Brain microvascular endothelial cell (primary cell): ENCODE data around the gene IGFLR1.

ENCODE experiments used
- DNase-seq: peaks from one replicate; pipeline ENCODE4 v3.0.0-alpha.2; 2020
- H3K27ac ChIP-seq: fragments of 250-450 bp; sonication (Bioruptor Pico); 2 replicates; pipeline ENCODE4 v1.5.1; 2020; ENCODE audit warnings: mild to moderate bottlenecking, moderate library complexity
- H3K27me3 ChIP-seq: fragments of 250-450 bp; sonication (Bioruptor Pico); replicated peaks from 2 replicates; pipeline ENCODE4 v1.5.1; 2020; ENCODE audit warnings: mild to moderate bottlenecking
- H3K36me3 ChIP-seq: fragments of 250-450 bp; sonication (Bioruptor Pico); replicated peaks from 2 replicates; pipeline ENCODE4 v1.5.1; 2020; ENCODE audit warnings: mild to moderate bottlenecking
- H3K4me3 ChIP-seq: 2 replicates; pipeline ENCODE4 v1.5.1; 2011; ENCODE audit warnings: low read depth, mild to moderate bottlenecking, control low read depth, low read length, moderate library complexity
- in situ Hi-C: cut with HindIII; loops from 2 replicates; pipeline ENCODE4 v1.10.0; 2017; ENCODE audit warnings: low sequenced_read_pairs, low pct_ligation_motif_present
- TF ChIP-seq, protein P1 (sequence below): IDR thresholded peaks from 2 replicates; pipeline ENCODE4 v1.5.1; 2011; ENCODE audit warnings: low read depth, mild to moderate bottlenecking, moderate library complexity, low read length, control low read depth, inconsistent platforms; ENCODE audit errors: missing control alignments

The IGFLR1 gene

DNA sequence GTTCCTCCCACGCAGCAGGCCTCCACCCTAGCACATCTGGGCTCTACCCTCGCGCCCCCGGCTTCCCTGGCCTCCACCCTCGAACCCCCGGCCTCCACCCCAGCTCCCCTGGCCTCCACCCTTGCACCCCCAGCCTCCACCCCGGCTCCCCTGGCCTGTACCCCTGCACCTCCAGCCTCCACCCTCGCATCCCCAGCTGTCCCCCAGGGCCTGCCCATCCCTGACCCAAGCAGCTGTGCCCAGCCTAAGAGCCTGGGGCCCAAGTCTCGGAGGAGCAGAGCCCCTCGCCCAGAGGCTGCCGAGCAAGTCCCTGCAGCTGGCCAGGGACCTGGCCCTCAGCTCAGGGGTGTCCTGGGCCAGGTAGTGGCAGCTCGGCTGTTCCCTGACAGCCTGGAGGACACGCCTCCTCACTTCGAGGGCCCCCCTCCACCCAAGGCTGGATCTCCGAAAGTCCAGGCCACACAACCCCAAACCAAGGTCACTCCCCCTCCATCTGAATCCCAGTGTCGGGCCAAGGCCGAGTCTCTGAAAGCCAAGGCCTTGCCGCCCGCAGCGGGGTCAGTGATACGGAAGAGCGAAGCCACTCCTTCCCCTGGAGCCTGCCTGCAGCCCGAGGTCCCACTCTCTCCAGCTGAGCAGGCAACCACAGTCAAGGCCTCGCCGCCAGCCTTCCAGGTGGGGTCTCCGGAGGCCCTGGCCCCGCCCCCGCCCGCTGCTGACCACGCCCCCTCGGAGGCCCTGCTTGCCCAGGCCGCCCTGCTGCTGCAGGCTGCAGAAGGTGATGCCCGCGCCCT is 25.2 kb upstream of the IGFLR1 start:
- Histone ChIP-seq H3K4me3 (no peak overlapping the region), H3K27ac (no peak overlapping the region), H3K27me3 (no peaks in the 10 kb centered on the region), H3K36me3 (peaks cover 18% of the 10 kb centered on the region)
- TF ChIP-seq, protein P1, sequence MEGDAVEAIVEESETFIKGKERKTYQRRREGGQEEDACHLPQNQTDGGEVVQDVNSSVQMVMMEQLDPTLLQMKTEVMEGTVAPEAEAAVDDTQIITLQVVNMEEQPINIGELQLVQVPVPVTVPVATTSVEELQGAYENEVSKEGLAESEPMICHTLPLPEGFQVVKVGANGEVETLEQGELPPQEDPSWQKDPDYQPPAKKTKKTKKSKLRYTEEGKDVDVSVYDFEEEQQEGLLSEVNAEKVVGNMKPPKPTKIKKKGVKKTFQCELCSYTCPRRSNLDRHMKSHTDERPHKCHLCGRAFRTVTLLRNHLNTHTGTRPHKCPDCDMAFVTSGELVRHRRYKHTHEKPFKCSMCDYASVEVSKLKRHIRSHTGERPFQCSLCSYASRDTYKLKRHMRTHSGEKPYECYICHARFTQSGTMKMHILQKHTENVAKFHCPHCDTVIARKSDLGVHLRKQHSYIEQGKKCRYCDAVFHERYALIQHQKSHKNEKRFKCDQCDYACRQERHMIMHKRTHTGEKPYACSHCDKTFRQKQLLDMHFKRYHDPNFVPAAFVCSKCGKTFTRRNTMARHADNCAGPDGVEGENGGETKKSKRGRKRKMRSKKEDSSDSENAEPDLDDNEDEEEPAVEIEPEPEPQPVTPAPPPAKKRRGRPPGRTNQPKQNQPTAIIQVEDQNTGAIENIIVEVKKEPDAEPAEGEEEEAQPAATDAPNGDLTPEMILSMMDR: no peak
- no peak for DNase-seq
- in situ Hi-C loops: no loop called here

DNA sequence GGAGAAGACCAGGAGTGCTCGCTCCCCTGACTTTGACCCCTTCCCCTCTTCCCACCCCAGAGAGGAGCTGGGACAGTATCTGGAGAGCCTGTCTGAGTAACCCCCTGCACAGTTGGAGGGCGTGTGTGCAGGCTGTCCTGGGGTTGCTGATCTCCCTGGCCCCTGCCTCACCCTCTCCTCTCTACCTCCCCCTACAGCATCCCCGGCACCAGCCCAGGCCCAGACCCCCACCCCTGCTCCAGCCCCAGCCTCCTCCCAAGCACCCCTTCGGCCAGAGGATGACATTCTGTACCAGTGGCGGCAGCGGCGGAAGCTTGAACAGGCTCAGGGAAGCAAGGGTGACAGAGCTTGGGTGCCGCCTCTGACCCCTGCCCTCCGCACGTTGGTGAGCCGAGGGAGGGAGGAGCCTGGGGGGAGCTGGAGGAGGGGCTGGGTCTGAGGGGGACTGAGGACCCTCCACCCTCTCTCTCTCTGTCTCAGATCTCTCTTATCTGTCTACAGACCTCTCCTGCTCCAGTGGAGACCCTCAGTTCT is 24.4 kb upstream of the IGFLR1 start:
- in situ Hi-C loops: no loop called here
- H3K4me3 ChIP-seq: no peak overlapping the region
- peaks cover 23% of the 10 kb centered on the region for H3K36me3 ChIP-seq
- DNase-seq: no peak
- TF ChIP-seq, protein P1: no peak
- no peaks in the 10 kb centered on the region for H3K27me3 ChIP-seq
- H3K27ac ChIP-seq: no peak overlapping the region

DNA sequence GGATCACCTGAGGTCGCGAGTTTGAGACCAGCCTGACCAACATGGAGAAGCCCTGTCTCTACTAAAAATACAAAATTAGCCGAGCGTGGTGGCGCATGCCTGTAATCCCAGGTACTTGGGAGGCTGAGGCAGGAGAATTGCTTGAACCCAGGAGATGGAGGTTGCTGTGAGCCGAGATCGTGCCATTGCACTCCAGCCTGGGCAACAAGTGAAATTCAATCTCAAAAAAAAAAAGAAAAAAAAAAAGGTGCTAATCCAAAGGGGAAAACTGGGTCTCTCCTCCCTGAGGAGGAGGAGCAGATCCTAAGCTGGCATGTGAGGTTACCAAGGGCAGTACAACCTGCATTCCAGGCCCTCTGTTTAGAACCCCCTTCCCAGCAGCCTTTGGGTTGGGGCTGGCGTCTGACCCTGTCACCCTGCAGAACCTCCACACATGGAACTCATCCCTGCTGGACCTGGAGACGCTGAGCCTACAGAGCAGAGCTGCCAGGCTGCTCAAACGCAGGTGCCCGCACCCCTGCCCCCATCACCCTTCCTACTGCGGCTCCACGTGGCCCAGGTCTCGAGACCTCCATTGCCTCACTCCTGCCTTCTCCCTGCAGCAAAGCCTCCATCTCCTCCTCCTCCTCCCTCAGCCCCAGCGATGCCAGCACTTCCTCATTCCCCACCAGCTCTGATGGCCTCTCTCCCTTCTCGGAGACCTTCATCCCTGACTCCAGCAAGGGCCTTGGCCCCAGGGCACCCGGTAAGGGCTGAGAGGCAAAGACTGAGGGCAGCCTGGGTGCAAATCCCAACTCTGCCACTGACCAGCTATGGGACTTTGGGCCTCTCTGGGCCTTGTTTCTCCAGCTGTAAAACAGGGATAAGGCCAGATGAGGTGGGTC is 22.4 kb upstream of the IGFLR1 start:
- TF ChIP-seq, protein P1: no peak
- Histone ChIP-seq H3K36me3 (peaks cover 27% of the 10 kb centered on the region), H3K4me3 (no peak overlapping the region), H3K27ac (no peak overlapping the region), H3K27me3 (no peaks in the 10 kb centered on the region)
- in situ Hi-C loops: no loop called here
- no peak for DNase-seq

DNA sequence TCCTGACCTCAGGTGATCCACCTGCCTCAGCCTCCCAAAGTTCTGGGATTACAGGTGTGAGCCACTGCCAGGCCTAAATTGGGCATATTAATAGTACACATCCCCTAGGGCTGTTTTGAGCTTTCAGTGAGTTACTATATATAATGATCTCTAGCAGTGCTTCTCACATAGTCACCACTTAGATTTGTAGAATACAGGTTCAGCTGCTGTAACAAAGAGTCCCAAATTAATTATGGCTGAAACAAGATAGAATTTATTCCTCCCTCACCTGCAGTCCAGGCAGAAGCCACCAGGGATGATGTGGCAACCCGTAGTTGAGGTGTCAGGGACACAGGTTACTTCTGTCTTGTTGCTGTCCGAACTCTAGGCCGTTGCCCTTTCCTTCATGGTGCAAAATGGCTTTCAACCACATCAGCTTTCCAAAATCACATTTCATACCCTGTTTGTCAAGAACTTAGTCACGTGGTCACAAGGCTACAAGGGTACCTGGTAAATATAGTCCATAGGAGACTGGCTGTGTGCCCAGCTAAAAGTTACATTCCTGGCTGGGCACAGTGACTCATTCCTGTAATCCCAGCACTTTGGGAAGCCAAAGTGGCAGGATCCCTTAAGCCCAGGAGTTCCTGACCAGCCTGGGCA is 18.6 kb upstream of the IGFLR1 start:
- H3K27me3 ChIP-seq: no peaks in the 10 kb centered on the region
- in situ Hi-C loops: no loop called here
- no peak overlapping the region for H3K4me3 ChIP-seq
- no peak overlapping the region for H3K27ac ChIP-seq
- TF ChIP-seq, protein P1: no peak
- DNase-seq: no peak
- H3K36me3 ChIP-seq: peaks cover 20% of the 10 kb centered on the region

DNA sequence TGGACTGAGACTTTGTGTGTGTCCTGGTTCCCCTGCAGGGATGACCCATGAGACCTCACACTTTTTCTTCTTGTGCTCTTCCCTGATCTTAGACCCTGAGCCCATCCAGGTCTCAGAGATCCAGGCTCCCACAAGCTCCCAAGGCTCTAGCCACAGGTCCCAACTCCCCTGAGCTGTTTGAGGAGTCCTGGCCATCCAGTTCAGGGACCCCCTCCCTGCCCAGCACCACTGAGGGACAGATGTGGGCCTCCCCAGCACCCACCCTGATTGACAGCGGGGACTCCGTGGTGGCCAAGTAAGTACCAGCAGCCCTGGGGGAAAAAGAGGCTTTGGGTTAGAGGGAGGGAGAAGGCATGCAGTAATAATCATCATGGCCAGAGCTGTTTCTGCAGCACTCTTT is 17.4 kb upstream of the IGFLR1 start:
- no peak overlapping the region for H3K27ac ChIP-seq
- no peaks in the 10 kb centered on the region for H3K27me3 ChIP-seq
- no peak overlapping the region for H3K4me3 ChIP-seq
- TF ChIP-seq, protein P1: no peak
- in situ Hi-C loops: no loop called here
- H3K36me3 ChIP-seq: peaks cover 16% of the 10 kb centered on the region
- DNase-seq: no peak
